B cell (primary cell): ENCODE measurements around the gene FOXP4. TPM values are rescaled to one million over a fixed set of nuclear protein-coding genes. Genes with fewer than 3 reads are reported as not detected.

Source experiments
- ATAC-seq: fragments of 200-7000 bp; cut with Tn5 transposase; one replicate; pipeline ENCODE4 v1.10.0; 2021; ENCODE audit warnings: low read depth, mild to moderate bottlenecking, moderate number of reproducible peaks, moderate library complexity
- CTCF ChIA-PET: fragments of 350-600 bp; sonication (Branson Sonifier 250); formaldehyde crosslinking; loops from one replicate; lab custom pipeline; 2021; ENCODE audit warnings: antibody characterized with exemption, inconsistent platforms; lab: Charles Lee
- POLR2A ChIA-PET: fragments of 350-600 bp; sonication (Branson Sonifier 250); formaldehyde crosslinking; loops from one replicate; lab custom pipeline; 2021; ENCODE audit warnings: antibody characterized with exemption; lab: Charles Lee
- DNase-seq: peaks from one replicate; pipeline ENCODE4 v3.0.0; 2013
- H2AFZ ChIP-seq: 2 replicates; pipeline ENCODE4 v1.6.1; 2012; ENCODE audit warnings: mild to moderate bottlenecking, low read depth, low read length; ENCODE audit not compliant: insufficient read depth, poor library complexity, severe bottlenecking
- H3K27ac ChIP-seq, 2 donors: 1 replicate in 1 of 2; 2 replicates in 1 of 2; pipeline ENCODE4 v1.5.1; 2012 to 2013; ENCODE audit warnings: low read length in 2 of 2, mild to moderate bottlenecking in 2 of 2, moderate library complexity in 1 of 2
- H3K27me3 ChIP-seq, 4 experiments: fragments of 200-600 bp in 1 of 4; sonication (generic) in 1 of 4; replicated peaks in 1 of 4; 1 replicate in 2 of 4; 2 replicates in 2 of 4; pipeline versions ENCODE4 v1.6.1 to v1.7.0; 2013 to 2016; ENCODE audit warnings: low read length in 3 of 4, mild to moderate bottlenecking in 2 of 4, mixed read lengths in 1 of 4, moderate library complexity in 1 of 4; ENCODE audit not compliant: insufficient read depth in 4 of 4, control insufficient read depth in 3 of 4; ENCODE audit errors: control extremely low read depth in 1 of 4
- H3K36me3 ChIP-seq, 2 experiments: replicated peaks in 1 of 2; 1 replicate in 1 of 2; 2 replicates in 1 of 2; pipeline versions ENCODE4 v1.6.1 to v1.7.1; 2013; ENCODE audit warnings: low read length in 1 of 2; ENCODE audit not compliant: insufficient read depth in 2 of 2, control insufficient read depth in 1 of 2; ENCODE audit errors: control extremely low read depth in 1 of 2, extremely low read depth in 1 of 2
- H3K4me1 ChIP-seq, 2 donors: fragments of 200-600 bp in 1 of 2; sonication (generic) in 1 of 2; 1 replicate in 1 of 2; 2 replicates in 1 of 2; pipeline versions ENCODE4 v1.5.1 to v1.6.1; 2013 to 2017; ENCODE audit warnings: low read length in 2 of 2; ENCODE audit not compliant: control insufficient read depth in 2 of 2, insufficient read depth in 2 of 2
- H3K4me2 ChIP-seq: replicated peaks from 2 replicates; pipeline ENCODE3; 2012; ENCODE audit warnings: mild to moderate bottlenecking, low read depth, low read length; ENCODE audit not compliant: poor library complexity, severe bottlenecking
- H3K4me3 ChIP-seq, 5 experiments: fragments of 200-600 bp in 1 of 5; sonication (generic) in 1 of 5; 1 replicate in 3 of 5; 2 replicates in 2 of 5; pipeline versions ENCODE4 v1.5.1 to v1.7.0; 2011 to 2016; ENCODE audit warnings: low read length in 4 of 5, mild to moderate bottlenecking in 4 of 5, low read depth in 2 of 5, control low read depth in 1 of 5, moderate library complexity in 1 of 5; ENCODE audit not compliant: insufficient read depth in 1 of 5; ENCODE audit errors: control extremely low read depth in 1 of 5, extremely low read depth in 1 of 5
- H3K79me2 ChIP-seq: fragments of 200-600 bp; sonication (generic); one replicate; pipeline ENCODE4 v1.6.0; 2016; ENCODE audit warnings: low read length; ENCODE audit not compliant: control insufficient read depth, insufficient read depth
- H3K9ac ChIP-seq: fragments of 200-600 bp; sonication (generic); 2 replicates; pipeline ENCODE4 v1.6.1; 2017; ENCODE audit warnings: mild to moderate bottlenecking, low read length, moderate library complexity
- H3K9me3 ChIP-seq, 3 donors: one replicate each; pipeline versions ENCODE4 v1.6.1 to v1.7.1; 2013; ENCODE audit warnings: low read length in 2 of 3; ENCODE audit not compliant: control insufficient read depth in 2 of 3, insufficient read depth in 1 of 3; ENCODE audit errors: control extremely low read depth in 1 of 3
- H4K20me1 ChIP-seq: 2 replicates; pipeline ENCODE4 v1.6.0; 2012; ENCODE audit warnings: mild to moderate bottlenecking, low read length; ENCODE audit not compliant: insufficient read depth, control insufficient read depth, poor library complexity, severe bottlenecking
- H3K27ac Mint-ChIP-seq: one replicate; pipeline ENCODE4 v1.8.0; 2021; ENCODE audit warnings: mixed read lengths
- H3K27me3 Mint-ChIP-seq: one replicate; pipeline ENCODE4 v1.8.0; 2021; ENCODE audit warnings: mixed read lengths
- H3K4me1 Mint-ChIP-seq: one replicate; pipeline ENCODE4 v1.8.0; 2021; ENCODE audit warnings: mixed read lengths
- H3K4me3 Mint-ChIP-seq: one replicate; pipeline ENCODE4 v1.8.0; 2021; ENCODE audit warnings: mixed read lengths
- H3K9me3 Mint-ChIP-seq: one replicate; pipeline ENCODE4 v1.8.0; 2022; ENCODE audit warnings: mixed read lengths; ENCODE audit not compliant: insufficient read depth
- EZH2 ChIP-seq: IDR thresholded peaks from 2 replicates; pipeline ENCODE4 v1.6.1; 2012; ENCODE audit warnings: borderline replicate concordance, low read depth, mild to moderate bottlenecking, moderate library complexity, low read length; ENCODE audit not compliant: insufficient read depth, poor library complexity, severe bottlenecking
- WGBS: methylation state at CpG from one replicate; pipeline ENCODE4 v1.1.5; 2013; ENCODE audit warnings: missing lambda C conversion rate; ENCODE audit not compliant: insufficient coverage; 5-methylcytosine and 5-hydroxymethylcytosine counted together
- intact Hi-C: fragments of 100-400 bp; cut with micrococcal nuclease; formaldehyde crosslinking; loops from one replicate; pipeline ENCODE4 v1.10.0; 2022
- polyA plus RNA-seq: library from polyadenylated mRNA; depleted of rRNA; stranded (reverse); fragments of >200 nt; gene quantifications from 2 replicates; pipeline ENCODE4 v1.2.3, GENCODE V29; 2012
- total RNA-seq, 2 donors: library from RNA; stranded (reverse); fragments of 120-200 nt in 1 of 2; gene quantifications; 1 replicate in 1 of 2; 2 replicates in 1 of 2; pipeline versions ENCODE4 v1.2.3 to v1.2.4, GENCODE V29; 2013 to 2022
- TF ChIP-seq, protein P1 (sequence below): fragments of 200-600 bp; IDR thresholded peaks from one replicate; pipeline ENCODE4 v1.8.0; 2022; ENCODE audit warnings: antibody characterized with exemption, mild to moderate bottlenecking

FOXP4 gene
- total and polyA plus RNA-seq, 2 donors (not counting 1 experiment from before 2014, with no cell fraction given), result 17.0 to 38.7 TPM

DNA sequence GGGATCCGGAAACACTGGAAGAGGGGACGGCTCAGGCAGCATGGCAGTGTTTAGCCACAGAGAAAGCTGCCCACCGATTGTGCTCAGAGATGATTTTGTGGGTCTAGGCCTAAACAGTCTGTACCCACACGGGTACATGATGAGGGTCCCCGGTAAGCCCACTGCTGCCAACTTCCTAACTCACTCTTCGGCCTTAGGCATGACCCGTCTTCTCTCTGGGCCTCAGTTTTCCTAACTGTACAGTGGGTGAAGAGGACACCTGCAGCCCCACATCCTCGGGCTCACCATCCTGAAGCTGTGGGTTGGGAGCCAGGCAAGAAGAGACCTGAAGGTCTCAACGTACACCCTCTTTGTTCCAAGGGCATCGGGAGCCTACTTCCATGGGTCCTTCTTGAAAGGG lies 6.5 kb downstream of the FOXP4 start:
- Histone ChIP-seq H3K9ac (no peak overlapping the region), H3K79me2 (peaks cover 98% of the 10 kb centered on the region), H3K4me1 (peaks cover 18 to 21% of the 10 kb centered on the region in 2 donors), H3K4me3 (no peak overlapping the region), H4K20me1 (peaks cover 74% of the 10 kb centered on the region), H3K36me3 (peaks cover 0 to 28% of the 10 kb centered on the region in 2 experiments), H3K27me3 (peaks cover 0 to 2% (median 0%) of the 10 kb centered on the region in 4 experiments), H2AFZ (no peak overlapping the region), H3K9me3 (no peaks in the 10 kb centered on the region), H3K27ac (no peak overlapping the region), H3K4me2 (no peak overlapping the region)
- DNase-seq (no peak), ATAC-seq (no peak)
- Mint-ChIP-seq H3K9me3 (no peaks in the 10 kb centered on the region), H3K27ac (no peak overlapping the region), H3K4me1 (peaks cover 31% of the 10 kb centered on the region), H3K27me3 (no peaks in the 10 kb centered on the region), H3K4me3 (no peak overlapping the region)
- WGBS, result 92% methylated on average over 10 of the region's 10 CpGs
- TF ChIP-seq, protein P1, sequence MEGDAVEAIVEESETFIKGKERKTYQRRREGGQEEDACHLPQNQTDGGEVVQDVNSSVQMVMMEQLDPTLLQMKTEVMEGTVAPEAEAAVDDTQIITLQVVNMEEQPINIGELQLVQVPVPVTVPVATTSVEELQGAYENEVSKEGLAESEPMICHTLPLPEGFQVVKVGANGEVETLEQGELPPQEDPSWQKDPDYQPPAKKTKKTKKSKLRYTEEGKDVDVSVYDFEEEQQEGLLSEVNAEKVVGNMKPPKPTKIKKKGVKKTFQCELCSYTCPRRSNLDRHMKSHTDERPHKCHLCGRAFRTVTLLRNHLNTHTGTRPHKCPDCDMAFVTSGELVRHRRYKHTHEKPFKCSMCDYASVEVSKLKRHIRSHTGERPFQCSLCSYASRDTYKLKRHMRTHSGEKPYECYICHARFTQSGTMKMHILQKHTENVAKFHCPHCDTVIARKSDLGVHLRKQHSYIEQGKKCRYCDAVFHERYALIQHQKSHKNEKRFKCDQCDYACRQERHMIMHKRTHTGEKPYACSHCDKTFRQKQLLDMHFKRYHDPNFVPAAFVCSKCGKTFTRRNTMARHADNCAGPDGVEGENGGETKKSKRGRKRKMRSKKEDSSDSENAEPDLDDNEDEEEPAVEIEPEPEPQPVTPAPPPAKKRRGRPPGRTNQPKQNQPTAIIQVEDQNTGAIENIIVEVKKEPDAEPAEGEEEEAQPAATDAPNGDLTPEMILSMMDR, result no peak
- ChIA-PET CTCF (interaction anchor here (1.1 to 1.3 kb wide), 2 partner anchors 89 to 128 kb away, joined by 3 to 6 read pairs; no protein-coding TSS in a partner anchor), POLR2A (interaction anchor here (0.6 kb wide), 1 partner anchor 219 kb away, joined by 3 read pairs; no protein-coding TSS in a partner anchor)
- intact Hi-C loops, result no loop called here

DNA sequence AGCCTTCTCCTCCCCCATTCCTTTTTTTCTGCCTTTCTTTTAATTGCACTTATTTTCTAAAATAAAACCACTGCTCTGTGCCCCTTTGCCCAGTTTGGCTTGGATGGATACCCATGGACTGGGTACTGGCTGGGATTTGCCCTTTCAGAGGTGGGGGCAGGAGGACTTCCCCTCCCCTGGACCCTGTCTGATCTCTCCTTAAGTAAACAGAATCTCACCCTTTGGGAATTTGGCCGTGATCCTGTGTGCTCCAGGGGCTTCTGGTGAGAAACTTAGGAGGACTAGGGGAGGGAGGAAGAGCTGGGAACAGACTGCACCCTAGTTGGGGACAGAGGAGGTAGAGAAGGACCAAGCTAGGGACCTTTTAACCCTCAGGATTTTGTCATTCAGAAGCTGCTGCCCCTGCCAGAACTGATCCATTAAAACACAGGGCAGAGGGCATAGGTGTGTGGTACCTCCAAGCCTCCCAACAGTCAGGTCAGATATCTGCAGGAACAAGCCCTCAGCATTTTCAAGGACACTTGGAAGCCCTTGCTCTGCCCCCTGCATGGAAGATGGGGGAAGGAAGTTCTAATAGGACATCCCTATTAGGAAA lies 7.3 kb downstream of the FOXP4 start:
- intact Hi-C loops, result no loop called here

More for the DNA sequence above, 7.3 kb downstream of the FOXP4 start:
- Mint-ChIP-seq H3K9me3 (no peaks in the 10 kb centered on the region), H3K27me3 (no peaks in the 10 kb centered on the region), H3K4me1 (peaks cover 28% of the 10 kb centered on the region), H3K4me3 (no peak overlapping the region), H3K27ac (no peak overlapping the region)
- Histone ChIP-seq H3K9ac (no peak overlapping the region), H4K20me1 (peaks cover 66% of the 10 kb centered on the region), H3K79me2 (peaks cover 96% of the 10 kb centered on the region), H3K4me3 (no peak overlapping the region), H3K27me3 (no peaks in the 10 kb centered on the region), H3K9me3 (no peaks in the 10 kb centered on the region), H3K4me1 (peaks cover 10 to 14% of the 10 kb centered on the region in 2 donors), H3K4me2 (no peak overlapping the region), H2AFZ (no peak overlapping the region), H3K27ac (no peak overlapping the region), H3K36me3 (peaks cover 0 to 28% of the 10 kb centered on the region in 2 experiments)
- WGBS, result no CpG with 5 or more reads among the region's 1 CpG
- CTCF ChIA-PET, result interaction anchor here (1.1 kb wide), 1 partner anchor 89 kb away, joined by 3 read pairs; no protein-coding TSS in a partner anchor
- ATAC-seq, result no peak
- TF ChIP-seq EZH2, result no peak
- TF ChIP-seq, protein P1, result no peak
- no peak for DNase-seq
- POLR2A ChIA-PET, result interaction anchor here (0.6 kb wide), 1 partner anchor 220 kb away, joined by 3 read pairs; no protein-coding TSS in a partner anchor
